ENCODE results near the gene TSPAN18. TPM values are rescaled to one million over a fixed set of nuclear protein-coding genes. Genes with fewer than 3 reads are reported as not detected.

The TSPAN18 gene
- total RNA-seq, 1 experiment from 2014 or later: 18.3 TPM

DNA sequence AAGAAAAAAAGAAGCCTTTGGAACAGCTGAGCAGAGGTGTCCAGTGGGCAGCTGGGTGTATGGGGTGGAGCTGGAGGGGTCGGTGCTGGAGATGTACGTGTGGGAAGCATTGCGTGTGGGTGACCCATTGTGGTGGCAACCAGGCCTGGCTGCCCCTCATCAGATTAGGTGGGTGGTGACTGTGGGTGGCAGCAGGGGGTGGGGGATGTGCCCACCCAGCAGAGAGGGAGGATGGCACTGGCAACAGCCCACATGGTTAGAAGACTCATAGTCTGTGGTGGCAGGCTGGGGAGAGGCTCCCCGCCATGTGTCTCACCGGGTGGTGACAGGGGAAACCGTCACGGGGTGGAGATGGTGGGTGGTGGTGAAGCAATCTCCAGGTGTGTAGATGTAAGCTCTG, 196.4 kb downstream of the TSPAN18 start (continued):
- no peak for TF ChIP-seq EZH2phosphoT487 (IDR thresholded peaks at IDR 0.05; ENCODE audit: borderline replicate concordance)
- TF ChIP-seq, protein P1, sequence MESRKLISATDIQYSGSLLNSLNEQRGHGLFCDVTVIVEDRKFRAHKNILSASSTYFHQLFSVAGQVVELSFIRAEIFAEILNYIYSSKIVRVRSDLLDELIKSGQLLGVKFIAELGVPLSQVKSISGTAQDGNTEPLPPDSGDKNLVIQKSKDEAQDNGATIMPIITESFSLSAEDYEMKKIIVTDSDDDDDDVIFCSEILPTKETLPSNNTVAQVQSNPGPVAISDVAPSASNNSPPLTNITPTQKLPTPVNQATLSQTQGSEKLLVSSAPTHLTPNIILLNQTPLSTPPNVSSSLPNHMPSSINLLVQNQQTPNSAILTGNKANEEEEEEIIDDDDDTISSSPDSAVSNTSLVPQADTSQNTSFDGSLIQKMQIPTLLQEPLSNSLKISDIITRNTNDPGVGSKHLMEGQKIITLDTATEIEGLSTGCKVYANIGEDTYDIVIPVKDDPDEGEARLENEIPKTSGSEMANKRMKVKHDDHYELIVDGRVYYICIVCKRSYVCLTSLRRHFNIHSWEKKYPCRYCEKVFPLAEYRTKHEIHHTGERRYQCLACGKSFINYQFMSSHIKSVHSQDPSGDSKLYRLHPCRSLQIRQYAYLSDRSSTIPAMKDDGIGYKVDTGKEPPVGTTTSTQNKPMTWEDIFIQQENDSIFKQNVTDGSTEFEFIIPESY (IDR thresholded peaks at IDR 0.05; ENCODE audit: extremely low read depth, insufficient replicate concordance, low read length): no peak

DNA sequence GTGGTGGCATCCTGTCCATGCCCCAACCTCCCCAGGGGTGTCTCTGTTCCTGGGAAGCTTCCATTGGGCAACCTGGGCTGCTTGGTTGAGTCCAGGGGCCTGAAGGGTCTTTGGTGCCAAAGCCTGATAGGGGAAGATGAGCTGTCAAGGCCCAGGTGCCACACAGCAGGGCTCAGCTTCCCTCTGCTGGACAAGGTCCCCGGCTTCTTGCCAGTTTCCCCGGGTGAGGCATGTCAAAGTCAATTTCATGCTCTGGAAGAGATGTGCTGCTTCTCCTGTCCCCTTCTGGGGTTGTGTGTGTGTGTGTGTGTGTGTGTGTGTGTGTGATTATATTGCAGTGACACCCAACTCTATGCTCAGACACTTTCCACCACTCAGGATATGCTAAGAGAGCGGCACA, 197.0 kb downstream of the TSPAN18 start:
- Histone ChIP-seq H3K79me2 (ENCODE audit: insufficient read depth, low read length) (no peaks in the 10 kb centered on the region), H3K36me3 (ENCODE audit: control insufficient read depth in 1 of 2, insufficient read depth in 2 of 2, low read length in 2 of 2) (no peaks in the 10 kb centered on the region), H3K4me1 (ENCODE audit: control insufficient read depth in 1 of 2, insufficient read depth in 2 of 2, low read length in 2 of 2) (no peaks in the 10 kb centered on the region), H3K4me3 (replicated peaks in 1 of 2; ENCODE audit: low read depth in 1 of 2, low read length in 2 of 2) (no peak overlapping the region), H3K27me3 (ENCODE audit: insufficient read depth, low read length) (no peaks in the 10 kb centered on the region), H2AFZ (ENCODE audit: low read depth, low read length, poor library complexity, severe bottlenecking) (no peak overlapping the region), H4K20me1 (ENCODE audit: insufficient read depth) (no peaks in the 10 kb centered on the region), H3K9ac (ENCODE audit: low read length) (no peak overlapping the region), H3K9me3 (ENCODE audit: control insufficient read depth in 1 of 2, insufficient read depth in 1 of 2, low read depth in 1 of 2, low read length in 2 of 2) (no peaks in the 10 kb centered on the region), H3K27ac (ENCODE audit: low read depth, low read length) (no peak overlapping the region), H3K9me2 (ENCODE audit: insufficient read depth) (no peaks in the 10 kb centered on the region), H3K4me2 (ENCODE audit: low read length) (no peak overlapping the region)
- RAD21 ChIA-PET (ENCODE audit: low non-redundant PET in 1 of 2, low total read pairs in 2 of 2, uncharacterized antibody in 2 of 2, unreplicated experiment in 2 of 2): no interaction called here
- no TSS peak for BruUV-seq (replicated peaks)
- CTCF ChIA-PET: interaction anchor here (0.6 to 1.3 kb wide), 2 partner anchors 13 to 186 kb away, joined by 3 to 4 read pairs; no protein-coding TSS in a partner anchor
- intact Hi-C loops (cut with micrococcal nuclease): no loop called here
- TF ChIP-seq CBX3 (IDR thresholded peaks at IDR 0.05; ENCODE audit: low read depth): no peak
- no peak for TF ChIP-seq ZNF274 (IDR thresholded peaks at IDR 0.05; ENCODE audit: low read depth, low read length)
- TF ChIP-seq, protein P2, sequence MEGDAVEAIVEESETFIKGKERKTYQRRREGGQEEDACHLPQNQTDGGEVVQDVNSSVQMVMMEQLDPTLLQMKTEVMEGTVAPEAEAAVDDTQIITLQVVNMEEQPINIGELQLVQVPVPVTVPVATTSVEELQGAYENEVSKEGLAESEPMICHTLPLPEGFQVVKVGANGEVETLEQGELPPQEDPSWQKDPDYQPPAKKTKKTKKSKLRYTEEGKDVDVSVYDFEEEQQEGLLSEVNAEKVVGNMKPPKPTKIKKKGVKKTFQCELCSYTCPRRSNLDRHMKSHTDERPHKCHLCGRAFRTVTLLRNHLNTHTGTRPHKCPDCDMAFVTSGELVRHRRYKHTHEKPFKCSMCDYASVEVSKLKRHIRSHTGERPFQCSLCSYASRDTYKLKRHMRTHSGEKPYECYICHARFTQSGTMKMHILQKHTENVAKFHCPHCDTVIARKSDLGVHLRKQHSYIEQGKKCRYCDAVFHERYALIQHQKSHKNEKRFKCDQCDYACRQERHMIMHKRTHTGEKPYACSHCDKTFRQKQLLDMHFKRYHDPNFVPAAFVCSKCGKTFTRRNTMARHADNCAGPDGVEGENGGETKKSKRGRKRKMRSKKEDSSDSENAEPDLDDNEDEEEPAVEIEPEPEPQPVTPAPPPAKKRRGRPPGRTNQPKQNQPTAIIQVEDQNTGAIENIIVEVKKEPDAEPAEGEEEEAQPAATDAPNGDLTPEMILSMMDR (IDR thresholded peaks at IDR 0.05 in 2 of 3, conservative IDR thresholded peaks at IDR 0.05 in 1 of 3; ENCODE audit: borderline replicate concordance in 1 of 3, insufficient read depth in 1 of 3, low read depth in 2 of 3, low read length in 2 of 3): no peak
- TF ChIP-seq EZH2phosphoT487 (IDR thresholded peaks at IDR 0.05; ENCODE audit: borderline replicate concordance): no peak
- no peak for TF ChIP-seq FOSL1 (IDR thresholded peaks at IDR 0.05; ENCODE audit: low read depth)
- no peak for TF ChIP-seq YY1 (IDR thresholded peaks at IDR 0.05; ENCODE audit: extremely low read depth, insufficient replicate concordance, low read depth, low read length)
- no peak for TF ChIP-seq POLR2AphosphoS5 (IDR thresholded peaks at IDR 0.05; ENCODE audit: low read depth, low read length)
- no peak for TF ChIP-seq POLR2A (IDR thresholded peaks at IDR 0.05; ENCODE audit: borderline replicate concordance, extremely low read depth, insufficient read depth, insufficient read length)
- no peak for TF ChIP-seq EGR1 (IDR thresholded peaks at IDR 0.05; ENCODE audit: low read depth)
- TF ChIP-seq EZH2 (IDR thresholded peaks at IDR 0.05): no peak
- TF ChIP-seq SP1 (IDR thresholded peaks at IDR 0.05; ENCODE audit: low read depth): no peak
- no peak for TF ChIP-seq ELF1 (IDR thresholded peaks at IDR 0.05; ENCODE audit: borderline replicate concordance, low read depth)
- no peak for DNase-seq (ENCODE audit: low read depth, low spot score)
- POLR2A ChIA-PET: no interaction called here
- ATAC-seq: no peak

Data from HCT116 (cell line).